ENCODE measurements around the gene ICA1. TPM values are rescaled to one million over a fixed set of nuclear protein-coding genes. Genes with fewer than 3 reads are reported as not detected.

The ICA1 gene
- polyA plus RNA-seq, 3 donors, result 3.2 to 7.0 (median 4.2) TPM

GRCh38 chr7:8190119-8190895, 71.7 kb downstream of the ICA1 start:
- Mint-ChIP-seq H3K4me1 (peaks cover 13% of the 10 kb centered on the region), H3K9me3 (no peaks in the 10 kb centered on the region), H3K27ac (no peak overlapping the region), H3K4me3 (no peak overlapping the region), H3K27me3 (ENCODE audit: low read depth in 3 of 3) (peaks cover 0 to 2% (median 0%) of the 10 kb centered on the region in 3 donors), H3K36me3 (no peaks in the 10 kb centered on the region)
- H3K4me2 ChIP-seq (replicated peaks; ENCODE audit: extremely low read depth, low read length, poor library complexity, severe bottlenecking), result no peak overlapping the region
- H3K4me3 ChIP-seq (replicated peaks in 1 of 3; ENCODE audit: low read depth in 2 of 3, low read length in 3 of 3), result no peak overlapping the region
- no CpG with 5 or more reads among the region's 4 CpGs for WGBS (ENCODE audit: insufficient coverage)
- H3K9ac ChIP-seq (ENCODE audit: insufficient read depth, low read length, poor library complexity, severe bottlenecking), result no peak overlapping the region
- H2AFZ ChIP-seq (ENCODE audit: insufficient read depth, low read depth, low read length, poor library complexity, severe bottlenecking), result no peak overlapping the region
- no peak overlapping the region for H3K27ac ChIP-seq (ENCODE audit: low read depth in 1 of 2, low read length in 2 of 2)
- intact Hi-C loops (cut with micrococcal nuclease), result no loop called here
- TF ChIP-seq CTCF (IDR thresholded peaks at IDR 0.05), result peak; percentile 79
- no peaks in the 10 kb centered on the region for H3K79me2 ChIP-seq (ENCODE audit: insufficient read depth, low read length)
- H4K20me1 ChIP-seq (ENCODE audit: insufficient read depth, low read length), result no peaks in the 10 kb centered on the region
- H3K4me1 ChIP-seq (ENCODE audit: control insufficient read depth in 1 of 2, insufficient read depth in 2 of 2, low read length in 2 of 2), result peaks cover 13 to 14% of the 10 kb centered on the region in 2 donors
- peak; percentile 20 to 49 (median 32) for DNase-seq
- no peaks in the 10 kb centered on the region for H3K36me3 ChIP-seq (replicated peaks in 1 of 2; ENCODE audit: control insufficient read depth in 1 of 2, insufficient read depth in 2 of 2, low read length in 2 of 2)
- H3K27me3 ChIP-seq (ENCODE audit: control insufficient read depth in 2 of 2, insufficient read depth in 2 of 2, low read length in 2 of 2), result no peaks in the 10 kb centered on the region
- no peaks in the 10 kb centered on the region for H3K9me3 ChIP-seq (replicated peaks in 1 of 2; ENCODE audit: control insufficient read depth in 1 of 2, insufficient read depth in 1 of 2, low read length in 2 of 2)

- Histone ChIP-seq H2AFZ (ENCODE audit: insufficient read depth, low read depth, low read length, poor library complexity, severe bottlenecking) (no peak overlapping the region), H3K9me3 (replicated peaks in 1 of 2; ENCODE audit: control insufficient read depth in 1 of 2, insufficient read depth in 1 of 2, low read length in 2 of 2) (no peaks in the 10 kb centered on the region), H4K20me1 (ENCODE audit: insufficient read depth, low read length) (no peaks in the 10 kb centered on the region), H3K4me1 (ENCODE audit: control insufficient read depth in 1 of 2, insufficient read depth in 2 of 2, low read length in 2 of 2) (peaks cover 14 to 15% of the 10 kb centered on the region in 2 donors), H3K4me3 (replicated peaks in 1 of 3; ENCODE audit: low read depth in 2 of 3, low read length in 3 of 3) (no peak overlapping the region), H3K27me3 (ENCODE audit: control insufficient read depth in 2 of 2, insufficient read depth in 2 of 2, low read length in 2 of 2) (no peaks in the 10 kb centered on the region), H3K36me3 (replicated peaks in 1 of 2; ENCODE audit: control insufficient read depth in 1 of 2, insufficient read depth in 2 of 2, low read length in 2 of 2) (no peaks in the 10 kb centered on the region), H3K27ac (ENCODE audit: low read depth in 1 of 2, low read length in 2 of 2) (no peak overlapping the region), H3K4me2 (replicated peaks; ENCODE audit: extremely low read depth, low read length, poor library complexity, severe bottlenecking) (no peak overlapping the region), H3K79me2 (ENCODE audit: insufficient read depth, low read length) (no peaks in the 10 kb centered on the region), H3K9ac (ENCODE audit: insufficient read depth, low read length, poor library complexity, severe bottlenecking) (no peak overlapping the region)
- WGBS (ENCODE audit: insufficient coverage), result 100% methylated on average over 2 of the region's 7 CpGs
- intact Hi-C loops (cut with micrococcal nuclease), result loop anchor here in 1 of 2 donors (10.0 kb wide), 1 partner anchor 225 kb away; the partner anchor contains the start of gene GLCCI1
- DNase-seq, result no peak
- no peaks in the 10 kb centered on the region for H3K9me3 Mint-ChIP-seq
- H3K4me3 Mint-ChIP-seq, result no peak overlapping the region
- no peak overlapping the region for H3K27ac Mint-ChIP-seq
- peaks cover 0 to 2% (median 0%) of the 10 kb centered on the region in 3 donors for H3K27me3 Mint-ChIP-seq (ENCODE audit: low read depth in 3 of 3)
- no peak for TF ChIP-seq CTCF (IDR thresholded peaks at IDR 0.05)
- H3K4me1 Mint-ChIP-seq, result peaks cover 15% of the 10 kb centered on the region
- H3K36me3 Mint-ChIP-seq, result no peaks in the 10 kb centered on the region
Observed at GRCh38 chr7:8189625-8190024, 72.3 kb downstream of the ICA1 start.
